IPS-15b (cell line): Measurements from ENCODE around the gene SCAF1.

Experiments used
- H3K27me3 ChIP-seq: one replicate; pipeline ENCODE4 v1.6.1; 2013; ENCODE audit warnings: low read length; ENCODE audit not compliant: control insufficient read depth, insufficient read depth
- H3K36me3 ChIP-seq: one replicate; pipeline ENCODE4 v1.6.1; 2013; ENCODE audit warnings: low read length; ENCODE audit not compliant: control insufficient read depth, insufficient read depth
- H3K4me1 ChIP-seq: one replicate; pipeline ENCODE4 v1.6.1; 2013; ENCODE audit warnings: mild to moderate bottlenecking, low read length; ENCODE audit not compliant: control insufficient read depth, insufficient read depth
- H3K4me3 ChIP-seq: one replicate; pipeline ENCODE4 v1.5.1; 2013; ENCODE audit warnings: low read depth, low read length
- H3K9ac ChIP-seq: one replicate; pipeline ENCODE4 v1.6.1; 2013; ENCODE audit warnings: low read depth, mild to moderate bottlenecking, low read length
- H3K9me3 ChIP-seq: one replicate; pipeline ENCODE4 v1.6.1; 2013; ENCODE audit warnings: mild to moderate bottlenecking, low read length; ENCODE audit not compliant: control insufficient read depth, insufficient read depth

The SCAF1 gene

DNA sequence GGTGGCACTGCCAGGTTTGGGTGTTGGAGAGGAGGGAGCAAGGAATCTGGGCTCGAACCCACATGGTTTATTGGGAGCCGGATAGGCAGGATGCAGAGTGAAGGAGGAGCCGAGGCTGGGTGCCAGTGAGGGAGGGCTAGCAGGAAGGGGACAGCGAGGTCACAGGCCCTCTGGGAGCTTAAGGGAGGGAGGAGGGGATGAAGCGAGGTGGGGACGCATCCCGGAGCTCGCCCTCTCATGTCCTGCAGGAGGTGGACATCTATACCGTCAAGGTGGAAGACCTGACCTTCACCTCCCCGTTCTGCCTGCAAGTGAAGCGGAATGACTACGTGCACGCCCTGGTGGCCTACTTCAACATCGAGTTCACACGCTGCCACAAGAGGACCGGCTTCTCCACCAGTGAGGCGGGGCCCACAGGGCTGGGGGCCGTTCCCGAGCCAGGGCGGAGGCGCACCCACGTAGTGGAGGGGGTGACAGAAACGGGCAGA lies 43.9 kb downstream of the SCAF1 start:
- H3K9ac ChIP-seq, result no peak overlapping the region
- no peak overlapping the region for H3K4me3 ChIP-seq
- no peaks in the 10 kb centered on the region for H3K27me3 ChIP-seq
- H3K36me3 ChIP-seq, result peaks cover 58% of the 10 kb centered on the region
- no peaks in the 10 kb centered on the region for H3K9me3 ChIP-seq
- peaks cover 3% of the 10 kb centered on the region for H3K4me1 ChIP-seq

DNA sequence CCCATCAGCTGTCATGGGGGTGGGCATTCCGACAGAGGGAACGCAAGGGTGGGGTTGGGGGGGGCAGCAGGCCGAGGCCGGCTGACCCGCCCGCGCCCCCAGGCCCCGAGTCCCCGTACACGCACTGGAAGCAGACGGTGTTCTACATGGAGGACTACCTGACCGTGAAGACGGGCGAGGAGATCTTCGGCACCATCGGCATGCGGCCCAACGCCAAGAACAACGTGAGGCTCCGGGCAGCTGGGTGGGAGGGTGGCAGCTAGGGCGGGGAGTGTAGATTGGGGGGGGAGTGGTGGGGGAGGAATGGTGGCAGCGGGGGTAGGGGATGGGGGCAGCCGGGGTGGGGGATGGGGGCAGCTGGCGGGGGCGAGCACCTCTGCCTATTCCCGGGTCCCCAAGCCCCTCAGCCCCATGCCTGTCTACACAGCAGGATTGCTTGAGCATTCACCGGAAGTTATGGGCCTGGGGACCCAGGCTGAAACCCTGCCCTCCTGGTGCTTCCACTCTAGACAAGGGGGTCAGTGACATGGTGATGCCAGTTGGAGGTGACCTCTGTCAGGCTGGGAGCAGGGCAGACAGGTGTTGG lies 44.6 kb downstream of the SCAF1 start:
- Histone ChIP-seq H3K4me1 (peaks cover 3% of the 10 kb centered on the region), H3K4me3 (no peak overlapping the region), H3K9ac (no peak overlapping the region), H3K36me3 (peaks cover 53% of the 10 kb centered on the region), H3K27me3 (no peaks in the 10 kb centered on the region), H3K9me3 (no peaks in the 10 kb centered on the region)

DNA sequence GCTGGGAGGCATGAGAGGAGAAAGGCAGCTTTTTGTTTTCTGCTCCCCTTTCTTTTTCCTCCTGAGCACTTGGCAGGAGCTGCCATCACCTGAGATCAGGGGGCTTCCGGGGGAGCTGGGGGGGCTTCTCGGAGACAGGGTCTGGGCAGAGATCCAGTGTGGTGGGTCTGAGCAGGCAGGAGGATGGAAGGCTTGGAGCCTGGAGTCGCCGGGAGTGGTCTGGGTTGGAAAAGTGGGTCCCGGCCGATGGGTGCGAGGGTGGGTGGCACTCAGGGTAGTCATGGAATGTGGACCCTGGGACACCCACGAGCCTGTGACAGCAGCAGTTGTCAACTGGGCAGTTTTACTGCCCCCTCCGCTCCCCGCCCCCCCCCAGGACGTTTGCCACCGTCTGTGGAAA lies 45.1 kb downstream of the SCAF1 start:
- no peaks in the 10 kb centered on the region for H3K9me3 ChIP-seq
- peaks cover 47% of the 10 kb centered on the region for H3K36me3 ChIP-seq
- H3K27me3 ChIP-seq, result no peaks in the 10 kb centered on the region
- H3K4me1 ChIP-seq, result peaks cover 3% of the 10 kb centered on the region
- H3K9ac ChIP-seq, result no peak overlapping the region
- no peak overlapping the region for H3K4me3 ChIP-seq

DNA sequence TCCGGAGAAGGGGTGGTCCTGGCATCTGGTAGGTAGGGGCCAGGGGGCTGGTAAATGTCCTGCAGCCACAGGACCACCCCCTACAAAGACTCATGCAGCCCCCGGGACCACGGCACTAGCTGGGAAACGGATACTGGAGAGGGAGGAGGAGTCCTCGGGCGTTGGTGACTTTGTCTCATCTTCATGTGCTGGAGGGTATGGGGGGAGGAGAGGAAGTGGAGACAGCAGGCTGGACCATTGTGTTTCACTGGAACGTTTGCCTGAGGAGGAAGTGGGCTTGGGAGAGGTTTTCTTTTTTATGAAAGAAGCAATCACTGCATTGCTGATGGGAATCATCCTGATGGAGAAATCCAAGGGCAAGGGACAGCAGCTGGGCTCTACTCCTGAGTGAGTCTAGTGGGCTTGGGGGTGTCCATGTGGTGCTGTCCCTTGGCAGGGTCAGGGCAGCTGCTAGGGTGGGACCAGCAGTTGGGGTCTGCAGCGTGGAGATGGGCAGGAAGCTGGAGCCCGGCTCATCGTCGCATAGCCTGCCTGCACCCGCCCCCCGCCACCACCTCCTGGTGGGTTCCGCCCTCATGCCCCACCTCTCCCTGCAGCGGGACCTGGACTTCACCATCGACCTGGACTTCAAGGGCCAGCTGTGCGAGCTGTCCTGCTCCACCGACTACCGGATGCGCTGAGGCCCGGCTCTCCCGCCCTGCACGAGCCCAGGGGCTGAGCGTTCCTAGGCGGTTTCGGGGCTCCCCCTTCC lies 45.7 kb downstream of the SCAF1 start:
- Histone ChIP-seq H3K4me3 (no peak overlapping the region), H3K36me3 (peaks cover 42% of the 10 kb centered on the region), H3K4me1 (peaks cover 3% of the 10 kb centered on the region), H3K9me3 (no peaks in the 10 kb centered on the region), H3K27me3 (no peaks in the 10 kb centered on the region), H3K9ac (no peak overlapping the region)

DNA sequence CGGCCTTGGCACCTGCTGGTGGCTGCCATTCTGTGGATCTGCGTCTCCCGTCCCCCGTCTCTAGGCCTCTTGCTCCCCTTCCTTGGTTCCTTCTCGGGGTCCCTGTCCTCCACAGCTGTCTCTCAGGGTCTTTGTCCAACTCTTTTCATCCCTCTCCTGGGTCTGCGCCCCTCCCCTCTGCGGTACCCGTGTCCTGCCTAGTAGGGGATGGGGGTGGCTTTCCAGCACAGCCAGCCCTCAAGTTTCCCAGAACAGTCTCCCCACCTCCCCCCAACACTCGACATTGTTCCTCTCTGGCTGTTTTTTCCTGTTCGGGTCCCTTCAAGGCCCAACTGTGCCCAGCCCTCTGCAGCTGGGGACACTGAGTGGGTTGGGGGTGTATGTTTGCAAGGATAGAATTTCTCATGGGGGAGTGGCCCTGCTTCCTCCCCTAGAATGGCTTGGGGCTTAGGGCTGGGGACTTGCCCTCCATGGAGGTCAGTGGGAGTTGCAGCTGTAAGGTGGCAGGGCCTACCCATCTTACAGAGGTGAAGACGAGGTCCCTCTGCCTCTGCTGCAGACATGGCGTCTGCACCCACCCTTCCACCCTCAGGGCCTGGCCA lies 46.6 kb downstream of the SCAF1 start:
- Histone ChIP-seq H3K9me3 (no peaks in the 10 kb centered on the region), H3K4me1 (peaks cover 3% of the 10 kb centered on the region), H3K27me3 (no peaks in the 10 kb centered on the region), H3K9ac (no peak overlapping the region), H3K36me3 (peaks cover 43% of the 10 kb centered on the region), H3K4me3 (peak overlapping the region; percentile 65)

DNA sequence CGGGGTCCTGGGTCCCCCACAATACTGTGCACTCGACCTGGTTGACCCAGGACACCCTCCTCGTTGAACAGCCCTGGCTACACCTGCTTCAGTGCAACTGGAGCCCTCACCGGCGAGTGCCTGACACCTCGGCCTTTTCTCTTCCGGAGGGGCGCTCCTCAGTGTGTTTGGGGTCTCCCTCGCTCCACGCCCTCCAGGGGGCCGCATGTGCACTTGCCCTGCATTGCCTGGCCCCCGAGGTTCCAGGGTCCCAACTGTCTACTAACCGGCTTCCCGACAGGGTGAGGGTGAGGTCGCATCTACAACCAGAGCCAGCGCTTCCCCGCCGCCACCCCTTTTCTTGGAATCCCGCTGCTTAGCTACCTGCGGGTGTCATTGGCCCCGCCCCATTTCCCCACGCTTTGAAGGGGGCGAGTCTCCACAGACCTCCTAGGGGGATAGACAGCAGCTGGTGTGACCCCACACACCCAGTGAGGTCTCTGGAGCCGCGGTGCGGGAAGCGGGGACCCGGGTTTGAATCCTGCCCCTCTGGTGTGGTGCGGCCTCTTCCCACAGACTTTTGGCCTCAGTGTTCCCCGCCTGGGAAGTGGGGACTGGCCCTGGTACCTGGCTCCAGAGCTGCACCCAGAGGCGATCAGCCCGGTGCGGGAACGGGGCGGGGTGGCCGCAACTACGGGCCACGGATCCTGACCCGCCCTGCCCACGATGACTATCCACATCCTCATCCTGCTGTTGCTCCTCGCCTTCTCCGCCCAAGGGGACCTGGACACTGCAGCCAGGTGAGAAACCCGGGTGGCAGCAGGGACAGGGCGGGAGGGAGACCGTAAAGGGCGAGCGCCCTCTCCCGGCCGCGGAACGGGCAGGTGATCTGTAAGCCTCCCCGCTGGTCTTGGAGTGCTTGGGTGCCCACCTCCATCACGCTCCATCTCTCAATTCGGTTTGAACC lies 47.4 kb downstream of the SCAF1 start, which contains the start of gene ADM5:
ADM5 (plus strand) TSS at position 462 of the 946 bp plus-strand sequence; CDS start at position 706, 244 bp downstream.
- H3K36me3 ChIP-seq, result peaks cover 37% of the 10 kb centered on the region
- H3K9me3 ChIP-seq, result no peaks in the 10 kb centered on the region
- peaks cover 3% of the 10 kb centered on the region for H3K4me1 ChIP-seq
- peak within 1 kb of the TSS; percentile 65 for H3K4me3 ChIP-seq
- H3K27me3 ChIP-seq, result no peaks in the 10 kb centered on the region
- H3K9ac ChIP-seq, result peak within 1 kb of the TSS; percentile 84

DNA sequence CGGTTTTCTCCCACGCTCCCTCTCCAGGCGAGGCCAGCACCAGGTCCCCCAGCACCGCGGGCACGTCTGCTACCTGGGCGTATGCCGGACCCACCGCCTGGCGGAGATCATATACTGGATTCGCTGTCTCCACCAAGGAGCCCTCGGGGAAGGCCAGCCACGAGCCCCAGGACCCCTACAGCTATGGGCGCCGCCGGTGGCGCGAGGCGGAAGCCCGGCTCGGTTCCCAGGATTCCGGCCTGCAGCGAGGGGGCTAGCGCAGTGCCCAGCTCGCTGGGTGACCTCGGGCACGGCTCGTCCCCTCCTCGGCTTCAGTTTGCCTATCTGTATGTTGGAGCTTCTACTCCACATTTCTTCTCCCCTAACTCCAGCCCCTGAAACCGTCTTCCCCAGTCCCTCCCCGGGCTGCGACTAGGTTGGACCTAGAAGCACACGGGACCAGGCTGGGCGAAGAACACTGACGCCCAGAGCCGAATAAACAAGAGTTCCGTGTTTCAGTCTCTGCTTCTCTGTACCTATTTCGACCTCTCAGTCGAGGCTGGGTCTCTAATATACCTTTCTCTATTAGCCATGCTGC lies 48.2 kb downstream of the SCAF1 start:
- H3K9ac ChIP-seq, result peak overlapping the region; percentile 84
- H3K4me1 ChIP-seq, result peaks cover 3% of the 10 kb centered on the region
- H3K4me3 ChIP-seq, result peak overlapping the region; percentile 65
- peaks cover 31% of the 10 kb centered on the region for H3K36me3 ChIP-seq
- no peaks in the 10 kb centered on the region for H3K27me3 ChIP-seq
- no peaks in the 10 kb centered on the region for H3K9me3 ChIP-seq

DNA sequence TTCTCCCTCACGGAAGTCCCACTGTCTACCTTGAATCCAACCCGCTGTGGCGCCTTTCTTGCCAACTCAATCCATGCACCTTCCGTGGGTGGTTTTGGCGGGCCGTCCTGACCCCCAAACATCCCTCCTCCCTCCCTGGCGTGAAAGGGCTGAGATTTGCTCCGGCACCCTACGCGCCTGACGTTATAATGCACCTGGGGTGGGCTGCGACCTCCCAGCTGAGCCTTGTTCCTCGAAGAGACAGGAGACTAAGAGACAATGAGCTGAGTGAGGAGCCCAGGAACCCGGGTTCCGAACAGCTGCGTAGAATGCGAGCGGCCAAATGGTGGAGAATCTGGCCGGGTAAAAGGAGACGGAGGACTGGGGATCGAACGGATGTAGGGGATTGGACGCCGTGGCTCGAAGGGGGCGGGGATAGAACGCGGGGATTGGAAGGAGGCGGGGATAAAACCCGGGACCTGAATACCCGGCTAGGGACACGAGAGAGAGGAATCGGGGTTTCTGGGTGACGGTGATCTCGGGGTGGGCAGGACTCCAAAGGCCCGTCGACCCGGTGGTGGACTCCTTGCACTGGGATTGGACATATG lies 48.7 kb downstream of the SCAF1 start, which contains the start of gene CPT1C:
CPT1C (plus strand) TSS at position 461 of the 587 bp plus-strand sequence. CDS start 1,137 bp downstream, outside the sequence.
- peak within 1 kb of the TSS; percentile 84 for H3K9ac ChIP-seq
- H3K4me3 ChIP-seq, result peak within 1 kb of the TSS; percentile 65

DNA sequence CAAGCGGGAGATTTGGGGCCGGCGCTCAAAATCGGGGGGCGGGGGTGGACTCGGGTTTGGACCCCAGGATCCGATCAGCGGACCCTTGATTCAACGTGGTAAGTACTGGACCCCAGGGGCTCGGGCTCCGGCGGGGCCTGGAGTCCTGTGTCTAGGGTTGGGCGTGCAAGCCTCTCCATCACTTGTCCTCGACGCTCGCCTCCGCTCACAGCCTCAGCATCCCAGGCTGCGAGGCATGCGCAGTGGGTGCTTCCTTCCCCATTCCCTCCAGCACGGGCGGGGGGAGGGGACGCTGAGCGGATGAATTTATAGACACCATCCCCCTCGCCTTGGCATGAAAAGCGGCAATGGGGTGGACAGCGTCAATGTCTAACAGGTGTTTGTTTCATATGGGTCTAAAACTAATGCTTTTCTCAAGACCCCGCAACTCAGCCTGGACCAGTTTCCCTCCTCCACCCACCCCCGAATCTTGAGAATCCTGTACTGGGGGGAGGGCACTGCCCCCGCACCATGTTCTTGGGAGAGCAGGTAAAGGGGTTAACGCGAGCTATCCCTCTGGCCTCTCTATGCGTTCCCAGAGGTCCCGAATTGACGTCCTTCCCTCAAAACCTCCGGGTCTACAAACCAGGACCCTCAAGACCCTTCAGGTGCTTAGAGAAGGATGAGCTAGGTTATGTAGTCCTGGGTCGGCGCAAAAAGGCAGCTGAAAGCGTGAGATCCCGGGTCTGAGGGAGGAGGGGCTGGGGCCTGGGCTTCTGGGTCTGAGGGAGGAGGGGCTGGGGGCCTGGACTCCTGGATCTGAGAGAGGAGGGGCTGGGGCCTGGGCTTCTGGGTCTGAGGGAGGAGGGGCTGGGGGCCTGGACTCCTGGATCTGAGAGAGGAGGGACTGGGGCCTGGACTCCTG lies 49.5 kb downstream of the SCAF1 start:
- H3K9ac ChIP-seq, result no peak overlapping the region
- no peaks in the 10 kb centered on the region for H3K9me3 ChIP-seq
- peaks cover 18% of the 10 kb centered on the region for H3K36me3 ChIP-seq
- peak overlapping the region; percentile 65 for H3K4me3 ChIP-seq
- H3K4me1 ChIP-seq, result peaks cover 3% of the 10 kb centered on the region
- H3K27me3 ChIP-seq, result no peaks in the 10 kb centered on the region

More for the DNA sequence above, 48.7 kb downstream of the SCAF1 start, which contains the start of gene CPT1C:
- H3K9me3 ChIP-seq, result no peaks in the 10 kb centered on the region
- no peaks in the 10 kb centered on the region for H3K27me3 ChIP-seq
- H3K4me1 ChIP-seq, result peaks cover 3% of the 10 kb centered on the region
- peaks cover 25% of the 10 kb centered on the region for H3K36me3 ChIP-seq

DNA sequence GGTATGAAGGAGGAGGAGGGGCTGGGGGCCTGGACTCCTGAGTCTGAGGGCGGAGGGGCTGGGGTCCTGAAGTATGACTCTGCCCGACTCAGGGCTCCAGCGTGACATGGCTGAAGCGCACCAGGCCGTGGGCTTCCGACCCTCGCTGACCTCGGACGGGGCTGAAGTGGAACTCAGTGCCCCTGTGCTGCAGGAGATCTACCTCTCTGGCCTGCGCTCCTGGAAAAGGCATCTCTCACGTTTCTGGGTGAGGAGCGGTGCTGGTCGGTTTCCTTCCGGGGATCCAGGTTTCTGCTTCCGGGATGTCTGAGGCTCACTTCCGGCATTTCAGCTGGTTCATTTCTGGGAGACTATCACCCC lies 50.1 kb downstream of the SCAF1 start:
- H3K27me3 ChIP-seq, result no peaks in the 10 kb centered on the region

More for the DNA sequence above, 50.1 kb downstream of the SCAF1 start:
- Histone ChIP-seq H3K4me1 (peaks cover 3% of the 10 kb centered on the region), H3K9ac (no peak overlapping the region), H3K4me3 (peak overlapping the region; percentile 45), H3K36me3 (peaks cover 15% of the 10 kb centered on the region), H3K9me3 (no peaks in the 10 kb centered on the region)
